ENCODE measurements around the gene ADGRG2.

- TF ChIP-seq, protein P1, sequence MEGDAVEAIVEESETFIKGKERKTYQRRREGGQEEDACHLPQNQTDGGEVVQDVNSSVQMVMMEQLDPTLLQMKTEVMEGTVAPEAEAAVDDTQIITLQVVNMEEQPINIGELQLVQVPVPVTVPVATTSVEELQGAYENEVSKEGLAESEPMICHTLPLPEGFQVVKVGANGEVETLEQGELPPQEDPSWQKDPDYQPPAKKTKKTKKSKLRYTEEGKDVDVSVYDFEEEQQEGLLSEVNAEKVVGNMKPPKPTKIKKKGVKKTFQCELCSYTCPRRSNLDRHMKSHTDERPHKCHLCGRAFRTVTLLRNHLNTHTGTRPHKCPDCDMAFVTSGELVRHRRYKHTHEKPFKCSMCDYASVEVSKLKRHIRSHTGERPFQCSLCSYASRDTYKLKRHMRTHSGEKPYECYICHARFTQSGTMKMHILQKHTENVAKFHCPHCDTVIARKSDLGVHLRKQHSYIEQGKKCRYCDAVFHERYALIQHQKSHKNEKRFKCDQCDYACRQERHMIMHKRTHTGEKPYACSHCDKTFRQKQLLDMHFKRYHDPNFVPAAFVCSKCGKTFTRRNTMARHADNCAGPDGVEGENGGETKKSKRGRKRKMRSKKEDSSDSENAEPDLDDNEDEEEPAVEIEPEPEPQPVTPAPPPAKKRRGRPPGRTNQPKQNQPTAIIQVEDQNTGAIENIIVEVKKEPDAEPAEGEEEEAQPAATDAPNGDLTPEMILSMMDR (IDR thresholded peaks at IDR 0.05): no peak
- no peak for TF ChIP-seq POLR2A (IDR thresholded peaks at IDR 0.05)
Measured at GRCh38 chrX:19007011-19007410, 115.3 kb downstream of the ADGRG2 start.

Data from breast epithelium (tissue), 3 donors.